DMS79 treated with DMSO at 0.1 percent for 48 hours (cell line): ENCODE results near the gene USP31.
"Not testable (repeated sequence)": the region's sequence is repeated elsewhere in the genome, so short reads cannot be mapped to it uniquely, and the experiment has no call there.

Experiments used
- DNase-seq: peaks from one replicate; lab custom pipeline; 2025; lab: John Stamatoyannopoulos, UW

The USP31 gene

GRCh38 chr16:23096450-23096849 is 52.8 kb downstream of the USP31 start:
- not testable (repeated sequence) for DNase-seq

DNA sequence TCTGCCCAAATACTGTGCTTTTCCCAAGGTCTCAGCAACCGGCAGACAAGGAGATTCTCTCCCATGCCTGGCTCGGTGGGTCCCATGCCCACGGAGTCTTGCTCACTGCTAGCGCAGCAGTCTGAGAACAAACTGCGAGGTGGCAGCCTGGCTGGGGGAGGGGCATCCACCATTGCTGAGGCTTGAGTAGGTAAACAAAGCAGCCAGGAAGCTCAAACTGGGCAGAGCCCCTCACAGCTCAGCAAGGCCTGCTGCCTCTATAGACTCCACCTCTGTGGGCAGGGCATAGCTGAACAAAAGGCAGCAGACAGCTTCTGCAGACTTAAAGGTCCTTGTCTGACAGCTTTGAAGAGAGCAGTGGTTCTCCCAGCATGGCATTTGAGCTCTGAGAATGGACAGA is 55.1 kb downstream of the USP31 start:
- not testable (repeated sequence) for DNase-seq

DNA sequence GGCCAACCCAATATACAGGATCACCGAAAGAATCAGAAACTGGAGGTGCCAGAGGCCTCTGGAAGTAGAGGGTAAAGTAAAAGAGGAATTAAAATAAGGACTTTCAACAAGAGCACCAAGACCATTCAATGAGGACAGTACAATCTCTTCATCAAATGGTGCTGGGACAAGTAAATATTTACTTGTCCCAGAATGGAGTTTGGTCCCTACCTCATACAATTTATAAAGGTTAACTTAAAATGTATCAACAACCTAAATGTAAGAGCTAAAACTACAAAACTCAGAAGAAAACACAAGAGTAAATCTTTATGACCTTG is 56.5 kb downstream of the USP31 start:
- no peak for DNase-seq

DNA sequence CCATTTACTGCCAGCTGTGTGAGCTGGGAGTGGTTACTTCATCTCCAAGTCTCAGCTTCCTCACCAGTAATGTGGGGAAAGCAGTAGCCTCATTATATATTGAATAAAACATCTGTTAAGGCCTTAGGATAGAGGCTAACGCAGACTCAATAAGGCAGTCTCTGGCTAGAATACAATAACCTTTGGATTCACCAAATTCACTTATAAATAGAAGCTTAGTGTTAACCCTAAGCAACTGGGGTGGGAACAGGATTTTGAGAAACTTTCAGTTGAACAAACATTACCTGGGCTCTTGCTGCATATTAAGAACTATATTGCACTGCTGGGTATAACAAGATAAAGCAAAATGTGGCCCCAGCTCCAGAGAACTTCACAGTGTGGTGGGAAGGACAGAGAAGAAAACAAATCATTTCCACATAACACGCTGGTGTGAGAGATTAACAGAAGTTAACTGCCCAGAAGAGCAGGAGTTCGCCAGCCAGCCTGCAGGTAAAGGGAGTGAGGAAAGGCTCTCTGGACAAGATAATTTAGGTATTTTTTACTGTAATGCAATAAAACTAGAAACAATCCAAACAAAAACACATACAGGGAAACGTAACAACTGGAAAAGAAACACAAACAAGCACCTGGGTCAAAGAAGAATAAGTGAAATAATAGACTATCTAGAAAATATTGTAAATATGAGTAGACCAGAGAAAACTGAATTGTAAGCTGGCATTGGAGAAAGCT is 57.0 kb downstream of the USP31 start:
- no peak for DNase-seq

- DNase-seq = no peak
These were observed 60.1 kb downstream of the USP31 start for GRCh38 chr16:23089111-23089510.

DNA sequence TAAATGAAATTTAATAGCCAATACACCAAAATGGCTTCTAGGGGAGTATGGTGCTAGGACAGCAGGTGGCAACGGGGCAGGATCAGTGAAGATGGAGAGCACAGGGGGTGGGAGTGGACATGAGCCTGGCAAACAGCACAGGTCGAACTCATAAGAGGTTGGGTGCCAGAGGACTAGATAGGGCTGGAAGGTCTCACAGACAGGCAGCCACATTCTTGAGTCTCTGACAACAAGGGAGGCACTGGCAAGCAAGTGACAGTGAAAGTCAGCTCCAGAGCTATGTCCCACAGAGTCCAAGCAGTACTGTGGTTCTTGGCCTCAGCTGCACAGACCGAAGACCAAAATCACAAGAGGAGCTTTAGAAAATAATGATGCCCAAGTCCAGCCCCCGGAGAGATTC is 61.2 kb downstream of the USP31 start:
- no peak for DNase-seq

DNA sequence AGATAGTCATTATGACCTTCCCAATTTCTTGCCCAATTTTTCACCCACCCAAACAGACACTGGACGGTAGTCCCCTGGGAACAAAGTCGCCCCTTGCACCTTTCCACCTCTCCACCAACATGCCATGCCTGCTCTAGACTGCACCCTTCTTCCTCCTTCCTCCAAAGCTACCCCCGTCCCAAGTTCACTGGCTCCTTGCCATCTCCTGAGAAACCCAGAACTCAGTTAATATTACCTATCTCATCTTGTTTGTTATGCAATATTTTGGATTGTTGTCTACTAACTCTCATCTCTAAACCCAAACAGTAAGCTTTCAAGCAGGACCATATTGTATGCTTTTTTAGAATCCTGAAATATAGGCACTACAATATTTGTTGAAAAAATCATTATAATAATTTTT is 63.3 kb downstream of the USP31 start:
- DNase-seq = no peak

DNA sequence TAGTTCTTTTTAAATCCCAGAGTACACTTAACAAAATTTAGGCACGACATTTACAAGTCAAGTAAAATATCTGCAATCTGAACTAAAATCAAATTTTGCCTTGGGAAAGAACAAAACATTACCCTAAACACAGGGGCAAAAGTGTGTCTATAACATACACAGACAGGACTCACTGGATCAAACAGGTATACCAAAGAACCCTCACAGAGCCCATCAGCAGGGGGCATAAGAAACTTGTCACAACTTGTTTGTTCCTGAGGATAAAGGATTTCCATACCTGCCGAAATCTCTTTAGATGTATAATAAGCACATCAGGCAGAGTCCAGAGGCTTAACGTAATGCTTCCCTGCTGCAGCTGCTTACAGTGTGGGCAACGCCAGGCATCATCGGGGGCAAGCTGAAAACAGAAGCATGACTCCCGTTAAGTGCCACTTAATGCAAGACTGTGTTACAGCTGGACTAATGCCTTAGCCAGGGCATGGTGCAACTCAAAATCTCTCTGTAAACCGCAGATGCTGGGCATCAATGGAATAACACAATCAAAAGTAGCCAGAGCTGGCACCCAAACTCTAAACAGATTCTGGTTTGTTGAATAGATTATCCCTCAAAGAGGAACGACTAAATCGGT is 67.0 kb downstream of the USP31 start:
- DNase-seq = peak; percentile 89

DNA sequence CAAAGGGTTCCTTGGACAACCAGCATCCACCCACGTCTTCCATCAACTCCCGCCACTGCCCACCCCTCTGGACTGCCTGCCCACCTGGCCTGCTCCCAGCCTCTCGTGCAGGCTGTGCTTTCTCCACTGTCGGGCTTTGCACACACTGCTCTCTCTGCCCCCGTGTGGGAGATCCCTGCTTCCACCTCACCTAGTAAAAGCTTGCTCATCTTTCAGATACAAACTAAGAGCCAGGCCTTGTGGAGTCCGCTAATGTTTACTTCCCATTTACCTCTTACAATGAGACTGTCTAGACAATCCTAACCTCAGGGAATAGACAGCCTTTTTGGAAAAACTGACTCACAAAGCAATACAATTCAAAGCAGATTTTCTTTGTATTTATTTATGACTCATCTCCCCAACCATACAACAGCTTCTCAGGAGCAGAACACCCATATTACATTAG is 67.6 kb downstream of the USP31 start:
- peak; percentile 44 for DNase-seq

DNA sequence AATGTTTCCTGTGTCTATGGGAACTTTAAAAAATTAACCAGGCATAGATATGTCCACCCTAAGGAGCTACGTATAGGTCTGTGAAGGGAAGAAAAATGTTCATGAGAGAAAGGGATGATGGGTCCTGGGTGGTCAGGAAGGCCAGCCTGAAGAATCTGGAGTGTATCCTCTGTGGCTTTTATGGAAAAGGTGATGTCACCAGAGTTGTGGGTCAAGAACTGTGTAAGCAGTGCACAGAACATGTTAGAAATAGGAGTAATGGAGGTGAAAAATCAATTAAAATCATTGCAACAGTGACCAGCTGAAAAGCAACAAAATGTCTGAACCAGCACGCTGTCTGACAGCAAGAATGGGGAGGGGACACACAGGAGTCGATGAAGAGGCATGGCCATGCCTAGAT is 68.5 kb downstream of the USP31 start:
- DNase-seq = no peak

- DNase-seq = no peak
These were observed 68.9 kb downstream of the USP31 start for GRCh38 chr16:23080329-23080728.

- peak; percentile 82 for DNase-seq
These were observed 69.5 kb downstream of the USP31 start for GRCh38 chr16:23079675-23080301.

DNA sequence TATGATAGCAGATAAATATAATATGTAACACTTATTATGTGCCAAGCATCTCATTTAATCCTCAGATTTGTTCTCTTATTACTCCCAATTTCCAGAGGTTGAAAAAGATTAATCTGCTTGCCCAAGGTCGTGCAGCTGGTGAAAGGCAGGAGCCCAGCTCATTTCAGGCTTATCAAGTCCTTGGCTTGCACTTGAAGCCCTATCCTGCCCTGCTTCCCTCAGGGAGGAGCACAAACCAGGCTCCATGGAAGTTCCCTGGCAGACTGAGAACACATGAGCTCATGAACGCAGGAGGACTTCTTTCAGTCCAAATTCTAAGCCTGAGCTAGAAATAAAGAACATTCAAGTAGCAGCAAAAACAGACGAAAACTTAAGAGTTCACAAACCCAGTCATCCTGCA is 74.8 kb downstream of the USP31 start:
- no peak for DNase-seq

DNA sequence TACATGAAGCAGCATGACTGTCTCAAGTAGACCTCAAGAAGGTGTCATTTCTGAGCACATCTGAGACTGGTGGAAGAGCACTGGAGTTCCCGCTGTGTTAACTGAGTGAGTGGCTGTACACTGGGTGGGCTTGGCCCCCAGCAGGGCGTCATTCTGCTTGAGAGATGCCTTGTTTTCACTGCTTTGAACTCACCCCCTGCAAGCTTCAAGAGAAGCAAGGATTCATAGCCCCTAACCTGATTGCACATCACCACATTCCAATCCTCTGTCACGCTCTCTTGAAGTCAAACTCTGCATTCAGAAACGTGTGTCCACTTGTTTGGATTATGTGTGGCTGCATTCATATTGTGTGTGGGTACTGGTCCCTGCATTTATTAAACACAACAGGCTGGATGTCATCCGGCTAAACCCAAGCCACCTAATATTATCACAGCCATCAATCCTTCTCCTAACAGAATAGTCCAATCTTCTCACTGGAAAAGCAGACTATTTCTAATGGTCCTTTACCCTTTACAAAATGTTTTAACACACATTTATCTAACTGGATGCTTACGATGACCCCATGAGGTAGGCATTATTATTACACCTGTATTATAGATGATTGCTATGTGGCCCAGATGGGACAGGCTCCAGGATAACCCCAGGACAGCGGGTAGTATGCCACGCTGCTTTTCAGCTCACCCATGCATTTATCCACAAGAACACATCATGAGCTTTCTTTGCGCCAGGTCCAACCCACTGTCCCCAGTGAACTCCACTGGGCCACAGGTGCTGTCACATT is 76.3 kb downstream of the USP31 start:
- DNase-seq = peak; percentile 85

DNA sequence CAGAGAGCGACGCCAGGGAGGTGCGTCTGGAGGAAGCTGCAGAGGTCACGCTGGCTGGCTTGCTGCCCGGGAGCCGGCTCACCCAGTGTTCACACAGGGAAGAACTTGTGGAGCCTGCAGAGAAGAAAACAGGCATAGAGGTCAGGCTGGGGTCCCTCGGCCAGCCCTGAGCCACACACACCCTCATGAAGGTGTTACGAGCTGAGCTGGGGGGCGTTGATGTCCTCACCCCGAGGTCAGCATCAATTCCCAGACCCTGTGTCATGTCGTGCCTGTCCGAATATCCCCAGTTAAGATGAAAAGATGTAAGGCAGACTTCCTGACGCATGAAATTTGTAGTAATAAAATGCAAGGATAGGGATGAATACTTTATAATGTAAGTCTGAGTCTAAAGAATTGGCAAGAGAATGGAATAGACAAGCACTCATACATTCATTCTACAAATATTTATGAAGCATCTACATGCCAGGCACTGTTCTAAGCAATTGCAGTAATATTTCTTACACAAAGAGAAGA is 77.1 kb downstream of the USP31 start:
- peak; percentile 54 for DNase-seq

DNA sequence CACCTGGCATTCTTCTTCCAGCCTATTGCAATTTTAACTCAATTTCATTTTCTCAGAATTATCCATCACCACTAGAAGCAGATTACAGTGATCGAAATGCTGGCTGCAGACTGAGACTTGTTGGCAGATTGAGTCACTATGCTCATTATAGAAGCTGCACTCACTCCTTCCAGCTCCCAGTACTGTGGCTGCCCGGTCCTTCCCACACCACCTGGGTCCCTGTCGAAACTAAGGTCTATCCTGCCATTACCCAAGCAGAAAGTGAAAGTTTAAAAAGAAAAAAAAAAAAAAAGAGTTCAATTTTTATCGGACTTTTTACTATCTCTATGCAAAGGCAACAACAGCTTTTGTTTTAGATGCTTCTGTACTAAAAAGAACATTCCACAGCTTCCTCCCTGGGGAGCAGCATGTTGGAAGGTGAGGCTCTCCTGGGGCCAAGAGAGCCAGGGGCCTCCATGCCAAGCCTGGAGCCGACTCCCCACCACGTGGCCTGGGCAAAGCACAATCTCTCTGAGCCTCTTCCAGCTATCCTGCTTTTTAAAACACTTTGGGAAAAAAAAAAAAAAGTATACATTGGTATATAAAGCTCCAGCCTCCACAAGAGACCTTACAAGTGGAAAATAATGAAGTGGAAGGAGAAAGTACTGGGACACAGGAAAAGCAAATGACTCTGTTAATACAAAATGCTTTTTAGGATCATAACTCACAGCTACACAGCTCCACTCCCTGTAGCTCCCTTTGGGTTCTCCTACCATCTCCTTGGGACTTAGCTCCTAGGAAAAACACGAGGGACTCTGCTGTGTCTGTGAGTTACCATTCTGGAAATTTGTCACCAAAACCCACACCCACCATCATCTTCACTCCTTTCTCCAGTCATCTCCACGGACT is 77.8 kb downstream of the USP31 start:
- DNase-seq = no peak

DNA sequence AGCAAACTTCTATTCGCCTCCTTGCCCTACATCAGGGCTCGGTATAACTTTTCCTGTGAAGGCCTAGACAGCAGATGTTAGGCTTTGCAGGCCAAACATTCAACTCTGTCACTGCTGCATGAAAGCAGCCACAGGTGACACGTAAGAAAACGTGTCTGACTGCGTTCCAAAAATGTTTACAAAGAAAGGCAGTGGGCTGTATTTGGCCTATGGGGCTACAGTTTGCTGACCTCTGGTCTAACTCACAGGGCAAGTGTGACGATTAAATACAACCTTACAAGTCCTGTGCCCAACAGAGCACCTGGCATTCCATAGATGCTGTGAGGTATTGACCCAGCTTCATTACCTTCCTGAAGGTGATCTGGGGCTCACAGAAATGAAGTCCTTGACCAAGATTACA is 79.4 kb downstream of the USP31 start:
- no peak for DNase-seq

DNA sequence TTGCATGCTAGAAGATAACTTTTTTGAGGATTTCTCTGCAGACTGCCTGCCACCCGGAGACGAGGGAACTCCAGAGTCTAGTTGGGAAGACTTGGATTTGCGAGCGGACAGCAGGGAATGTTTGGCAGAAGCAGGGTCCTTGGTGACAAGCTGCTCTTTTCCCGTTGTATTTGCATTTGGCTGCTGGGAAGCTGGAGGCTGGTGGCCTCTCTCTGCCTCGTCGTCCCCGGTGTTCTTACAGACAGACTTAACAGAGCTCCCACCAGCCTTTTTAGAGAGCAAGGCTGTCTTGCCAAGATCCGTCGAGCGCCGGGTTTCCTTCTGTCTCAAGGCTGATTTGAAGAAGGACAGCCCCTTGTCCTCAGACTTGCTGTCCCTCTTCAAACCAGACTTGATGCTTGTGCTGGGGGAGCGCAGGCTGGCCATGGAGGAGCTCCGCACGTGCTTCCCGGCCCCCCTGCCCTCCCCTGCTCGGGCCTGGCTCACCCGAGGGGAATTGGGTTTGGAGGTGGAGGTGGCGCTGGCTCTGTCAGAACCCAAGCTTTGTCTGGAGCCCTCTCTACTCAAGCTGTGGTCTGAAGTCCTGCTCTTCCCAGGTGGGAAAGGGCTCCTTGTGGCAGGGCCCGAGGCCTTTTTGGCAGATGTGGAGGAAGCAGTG is 81.0 kb downstream of the USP31 start:
- DNase-seq = no peak

DNA sequence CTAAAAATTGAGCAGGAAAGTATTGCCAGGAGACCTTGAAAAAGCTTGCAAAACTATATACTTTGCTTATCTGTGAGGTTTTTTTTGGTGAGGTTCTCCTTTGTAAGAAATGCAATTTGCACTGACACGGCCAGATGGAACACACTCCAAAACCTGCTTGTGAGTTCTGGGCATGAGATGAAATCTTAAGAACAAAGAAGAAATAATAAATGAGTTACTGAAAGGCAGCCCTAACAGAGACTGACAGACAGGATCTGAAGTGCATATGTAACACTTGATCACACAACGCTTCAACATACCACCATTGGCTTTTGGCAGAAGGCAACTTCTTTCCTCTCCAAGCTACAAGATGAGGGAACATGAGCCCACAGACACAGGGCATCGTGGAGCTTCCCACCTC is 82.6 kb downstream of the USP31 start:
- DNase-seq = no peak

- no peak for DNase-seq
These were observed 84.6 kb downstream of the USP31 start for GRCh38 chr16:23064639-23065038.

DNA sequence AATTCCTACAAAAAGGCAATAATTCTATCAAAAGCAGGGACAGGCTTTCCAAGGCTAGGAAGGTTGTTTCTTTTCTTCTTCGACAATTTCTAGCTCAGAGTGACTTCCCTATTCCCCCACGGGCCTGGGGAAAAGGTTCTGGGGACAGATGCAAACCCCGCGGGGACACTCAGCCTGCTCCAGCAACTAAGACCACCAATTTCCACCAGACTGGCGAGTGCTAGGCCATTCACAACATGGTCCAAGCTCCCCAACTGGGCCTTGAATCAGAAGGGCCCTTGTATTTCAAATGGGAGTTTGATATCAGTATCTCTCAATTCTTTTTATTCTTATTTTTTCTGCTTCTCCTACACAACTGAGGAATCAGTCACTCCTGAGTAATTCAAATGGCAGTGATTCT is 86.7 kb downstream of the USP31 start:
- no peak for DNase-seq
